ENCODE results near the gene TWNK.
"Not testable (repeated sequence)": the region's sequence is repeated elsewhere in the genome, so short reads cannot be mapped to it uniquely, and the experiment has no call there.

The TWNK gene

GRCh38 chr10:100972904-100973535 lies 14.3 kb upstream of the TWNK start:
- no peak for DNase-seq (ENCODE audit: low spot score)

GRCh38 chr10:100975397-100975796 lies 11.9 kb upstream of the TWNK start:
- DNase-seq (ENCODE audit: low spot score) = not testable (repeated sequence)

- no peak for DNase-seq (ENCODE audit: low spot score)
These were observed 10.4 kb upstream of the TWNK start for GRCh38 chr10:100976906-100977305.

GRCh38 chr10:100977436-100977835 lies 9.9 kb upstream of the TWNK start:
- DNase-seq (ENCODE audit: low spot score) = no peak

- no peak for DNase-seq (ENCODE audit: low spot score)
These were observed 9.0 kb upstream of the TWNK start for GRCh38 chr10:100978121-100978900.

GRCh38 chr10:100978901-100979195 lies 8.5 kb upstream of the TWNK start:
- no peak for DNase-seq (ENCODE audit: low spot score)

- DNase-seq (ENCODE audit: low spot score) = no peak
These were observed 7.5 kb upstream of the TWNK start for GRCh38 chr10:100979791-100980272.

- no peak for DNase-seq (ENCODE audit: low spot score)
These were observed 7.0 kb upstream of the TWNK start for GRCh38 chr10:100980311-100980710.

- DNase-seq (ENCODE audit: low spot score) = no peak
These were observed 6.6 kb upstream of the TWNK start for GRCh38 chr10:100980711-100981110.

- DNase-seq (ENCODE audit: low spot score) = no peak
These were observed 6.1 kb upstream of the TWNK start for GRCh38 chr10:100981178-100981772.

GRCh38 chr10:100982916-100983830 lies 4.2 kb upstream of the TWNK start:
- no peak for DNase-seq (ENCODE audit: low spot score)

GRCh38 chr10:100983868-100984671 lies 3.3 kb upstream of the TWNK start:
- no peak for DNase-seq (ENCODE audit: low spot score)

- DNase-seq (ENCODE audit: low spot score) = no peak
These were observed 2.6 kb upstream of the TWNK start for GRCh38 chr10:100984672-100985177.

- DNase-seq (ENCODE audit: low spot score) = no peak
These were observed 2.0 kb upstream of the TWNK start for GRCh38 chr10:100985336-100985735.

- DNase-seq (ENCODE audit: low spot score) = no peak
These were observed 756 bp upstream of the TWNK start for GRCh38 chr10:100986623-100986951.

GRCh38 chr10:100987685-100988049 lies 324 bp downstream of the TWNK start:
- no peak for DNase-seq (ENCODE audit: low spot score)

GRCh38 chr10:100988166-100988565 lies 823 bp downstream of the TWNK start:
- DNase-seq (ENCODE audit: low spot score) = no peak

GRCh38 chr10:100989088-100989487 lies 1.7 kb downstream of the TWNK start:
- no peak for DNase-seq (ENCODE audit: low spot score)

GRCh38 chr10:100993986-100994708 lies 6.8 kb downstream of the TWNK start:
- peak; percentile 26 for DNase-seq (ENCODE audit: low spot score)

GRCh38 chr10:100995181-100995580 lies 7.8 kb downstream of the TWNK start:
- no peak for DNase-seq (ENCODE audit: low spot score)
